GM12878 (cell line): ENCODE data around the gene LRRC51. TPM values are rescaled to one million over a fixed set of nuclear protein-coding genes. Genes with fewer than 3 reads are reported as not detected.

Experiments used
- BCL11A ChIP-seq: IDR thresholded peaks from 2 replicates; pipeline ENCODE4 v1.6.1; 2011; ENCODE audit warnings: low read depth, low read length
- HDAC6 ChIP-seq: fragments of 200-600 bp; sonication (generic); IDR thresholded peaks from one replicate; pipeline ENCODE4 v1.8.0; 2017; ENCODE audit warnings: antibody characterized with exemption; ENCODE audit not compliant: unreplicated experiment
- IKZF2 ChIP-seq, 2 experiments: fragments of 450-650 bp; IDR thresholded peaks; 2 replicates each; pipeline ENCODE4 v1.6.1; 2017; ENCODE audit warnings: mild to moderate bottlenecking in 2 of 2, moderate library complexity in 2 of 2
- MEF2A ChIP-seq: IDR thresholded peaks from 2 replicates; pipeline ENCODE4 v1.6.1; 2011; ENCODE audit warnings: low read depth, mild to moderate bottlenecking, low read length, moderate library complexity; ENCODE audit not compliant: insufficient read depth
- NFIC ChIP-seq: IDR thresholded peaks from 2 replicates; pipeline ENCODE4 v1.6.1; 2012; ENCODE audit warnings: low read depth, mild to moderate bottlenecking, inconsistent platforms, low read length, moderate library complexity
- NFYB ChIP-seq: IDR thresholded peaks from 2 replicates; pipeline ENCODE4 v1.6.1; 2011; ENCODE audit warnings: low read depth, mild to moderate bottlenecking, low read length, improper control_type of control experiment, moderate library complexity; ENCODE audit not compliant: insufficient read depth
- SIN3A ChIP-seq: IDR thresholded peaks from 2 replicates; pipeline ENCODE4 v1.6.1; 2012; ENCODE audit warnings: low read depth, low read length, improper control_type of control experiment
- SP1 ChIP-seq: IDR thresholded peaks from one replicate; pipeline ENCODE4 v1.6.1; 2011; ENCODE audit warnings: low read depth, low read length
- STAT3 ChIP-seq: IDR thresholded peaks from 2 replicates; pipeline ENCODE4 v1.6.1; 2011; ENCODE audit warnings: low read depth, low read length, improper control_type of control experiment
- SUZ12 ChIP-seq: fragments of 200-600 bp; sonication (generic); IDR thresholded peaks from one replicate; pipeline ENCODE4 v1.6.1; 2018; ENCODE audit warnings: antibody characterized with exemption, mild to moderate bottlenecking; ENCODE audit not compliant: unreplicated experiment
- TCF7 ChIP-seq: IDR thresholded peaks from 2 replicates; pipeline ENCODE4 v1.6.1; 2014; ENCODE audit warnings: antibody characterized with exemption, borderline replicate concordance
- WRNIP1 ChIP-seq: IDR thresholded peaks from 2 replicates; pipeline ENCODE4 v1.6.1; 2011; ENCODE audit warnings: low read depth, low read length, improper control_type of control experiment, borderline replicate concordance
- ZBTB40 ChIP-seq: fragments of 450-650 bp; IDR thresholded peaks from 2 replicates; pipeline ENCODE4 v1.6.1; 2016; ENCODE audit warnings: mild to moderate bottlenecking, moderate library complexity, borderline replicate concordance
- ZNF687 ChIP-seq: fragments of 450-650 bp; IDR thresholded peaks from 2 replicates; pipeline ENCODE4 v1.6.1; 2017; ENCODE audit warnings: mild to moderate bottlenecking, moderate library complexity
- ZSCAN29 ChIP-seq: fragments of 450-650 bp; IDR thresholded peaks from 2 replicates; pipeline ENCODE4 v1.6.1; 2017; ENCODE audit warnings: mild to moderate bottlenecking, moderate library complexity
- polyA plus RNA-seq, 11 experiments: library from polyadenylated mRNA; depleted of rRNA in 4 of 11; unstranded in 6 of 11; stranded (reverse) in 5 of 11; fragments of >200 nt; fragmentation: Nextera tagmentation in 4 of 11; fragmentation: Illumina TruSeq in 1 of 11; extraction: Ambion mirVana in 4 of 11; extraction: Trizol in 1 of 11; gene quantifications; 1 replicate in 1 of 11; 2 replicates in 10 of 11; pipeline versions ENCODE4 v1.2.1 to v1.2.3, GENCODE V29; 2011 to 2016; ENCODE audit warnings: inconsistent platforms in 2 of 11, missing spikeins in 2 of 11, low read depth in 1 of 11
- total RNA-seq, 4 experiments: library from RNA; depleted of rRNA in 3 of 4; stranded (reverse); fragments of >200 nt in 3 of 4; fragmentation: Illumina TruSeq in 1 of 4; extraction: Trizol in 1 of 4; gene quantifications; 2 replicates each; pipeline versions ENCODE4 v1.2.1 to v1.2.3, GENCODE V29; 2013 to 2021
- TF ChIP-seq, protein P1 (sequence below): fragments of 450-650 bp; formaldehyde crosslinking; IDR thresholded peaks from 2 replicates; pipeline ENCODE4 v1.5.0; 2022; ENCODE audit warnings: mild to moderate bottlenecking, missing genetic modification characterization

Gene LRRC51
- total and polyA plus RNA-seq, 10 of the 15 experiments (the other 5 are each of a cell fraction or from before 2014, with no cell fraction given) = 2.6 to 8.6 (median 5.4) TPM

DNA sequence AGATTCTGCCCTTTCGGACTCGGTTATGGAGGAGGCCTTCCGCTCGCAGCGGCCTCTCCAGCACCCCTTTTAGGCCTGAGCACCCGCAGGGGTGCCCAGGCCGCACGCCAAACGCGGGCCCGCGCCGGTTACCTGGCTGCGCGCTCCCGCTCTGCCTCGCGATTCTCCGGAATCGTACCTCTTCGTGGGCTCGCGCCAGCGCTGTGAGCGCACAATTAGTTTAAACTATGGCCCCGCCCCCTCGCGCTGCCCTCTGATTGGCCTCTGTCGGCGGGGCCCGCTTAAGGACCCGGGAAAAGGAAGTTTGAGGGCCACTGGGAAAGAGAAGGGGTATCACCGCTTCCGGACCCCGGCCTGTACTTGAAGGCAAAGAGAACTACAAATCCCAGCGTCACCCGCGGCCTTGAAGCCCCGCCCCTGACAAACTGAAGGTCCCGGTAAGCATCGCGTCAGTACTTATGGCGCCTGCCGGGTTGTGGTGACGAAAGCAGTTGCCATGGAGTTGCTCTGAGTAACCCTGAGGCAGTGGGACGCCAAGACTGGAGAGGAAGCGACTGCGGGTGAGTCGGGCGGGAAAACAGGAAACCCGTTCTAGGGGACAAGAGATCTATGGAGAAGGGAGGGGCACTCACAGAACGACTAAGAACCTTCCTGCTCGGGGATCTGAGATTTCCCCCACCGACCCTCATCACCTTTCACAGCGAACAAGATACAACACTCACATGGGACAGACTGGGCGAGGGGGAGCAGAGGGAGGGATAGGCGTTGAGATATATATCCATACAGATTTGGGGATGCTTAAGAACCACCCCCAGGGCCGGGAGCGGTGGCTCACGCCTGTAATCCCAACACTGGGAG is at the start of gene LRRC51, which contains the start of gene NUMA1 (continued):
- TF ChIP-seq NFYB (peak; percentile 89), SIN3A (peak; percentile 95), STAT3 (no peak), SUZ12 (no peak), ZBTB40 (peak; percentile 90), HDAC6 (no peak), BCL11A (no peak), NFIC (peak; percentile 21; the same call in 1 of the 2 replicates), ZSCAN29 (no peak), WRNIP1 (no peak), SP1 (peak; percentile 62), TCF7 (no peak), IKZF2 (IDR thresholded peaks at IDR 0.05) (peak; percentile 53 to 60), ZNF687 (no peak), MEF2A (no peak)
- TF ChIP-seq, protein P1, sequence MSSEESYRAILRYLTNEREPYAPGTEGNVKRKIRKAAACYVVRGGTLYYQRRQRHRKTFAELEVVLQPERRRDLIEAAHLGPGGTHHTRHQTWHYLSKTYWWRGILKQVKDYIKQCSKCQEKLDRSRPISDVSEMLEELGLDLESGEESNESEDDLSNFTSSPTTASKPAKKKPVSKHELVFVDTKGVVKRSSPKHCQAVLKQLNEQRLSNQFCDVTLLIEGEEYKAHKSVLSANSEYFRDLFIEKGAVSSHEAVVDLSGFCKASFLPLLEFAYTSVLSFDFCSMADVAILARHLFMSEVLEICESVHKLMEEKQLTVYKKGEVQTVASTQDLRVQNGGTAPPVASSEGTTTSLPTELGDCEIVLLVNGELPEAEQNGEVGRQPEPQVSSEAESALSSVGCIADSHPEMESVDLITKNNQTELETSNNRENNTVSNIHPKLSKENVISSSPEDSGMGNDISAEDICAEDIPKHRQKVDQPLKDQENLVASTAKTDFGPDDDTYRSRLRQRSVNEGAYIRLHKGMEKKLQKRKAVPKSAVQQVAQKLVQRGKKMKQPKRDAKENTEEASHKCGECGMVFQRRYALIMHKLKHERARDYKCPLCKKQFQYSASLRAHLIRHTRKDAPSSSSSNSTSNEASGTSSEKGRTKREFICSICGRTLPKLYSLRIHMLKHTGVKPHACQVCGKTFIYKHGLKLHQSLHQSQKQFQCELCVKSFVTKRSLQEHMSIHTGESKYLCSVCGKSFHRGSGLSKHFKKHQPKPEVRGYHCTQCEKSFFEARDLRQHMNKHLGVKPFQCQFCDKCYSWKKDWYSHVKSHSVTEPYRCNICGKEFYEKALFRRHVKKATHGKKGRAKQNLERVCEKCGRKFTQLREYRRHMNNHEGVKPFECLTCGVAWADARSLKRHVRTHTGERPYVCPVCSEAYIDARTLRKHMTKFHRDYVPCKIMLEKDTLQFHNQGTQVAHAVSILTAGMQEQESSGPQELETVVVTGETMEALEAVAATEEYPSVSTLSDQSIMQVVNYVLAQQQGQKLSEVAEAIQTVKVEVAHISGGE (CRISPR knock-in tag) = no peak
